ENCODE measurements around the gene FAM13B.
A peak's percentile ranks its signal among the peaks of the same experiment; 100 is the strongest.
"Not testable (repeated sequence)": the region's sequence is repeated elsewhere in the genome, so short reads cannot be mapped to it uniquely, and the experiment has no call there.

The FAM13B gene

DNA sequence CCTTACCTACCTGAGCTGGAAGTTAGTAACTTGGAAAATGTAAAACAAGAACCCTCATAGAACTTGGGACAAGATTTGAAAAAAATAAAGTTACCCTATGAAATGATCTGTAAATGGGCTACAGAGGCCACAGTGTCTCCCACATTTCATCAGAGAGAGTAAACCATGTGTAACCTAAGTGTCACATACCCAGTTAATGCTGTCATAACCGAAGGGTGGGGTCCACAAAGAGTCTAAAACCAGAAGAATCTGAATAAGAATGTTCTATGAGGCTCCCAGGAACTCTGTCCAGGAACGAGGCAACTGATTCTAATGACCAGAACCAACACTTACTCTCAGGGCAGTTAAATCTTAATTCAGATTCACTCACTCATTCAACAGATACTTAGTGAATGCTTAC lies 1.0 kb upstream of the FAM13B start:
- no peak for DNase-seq

DNA sequence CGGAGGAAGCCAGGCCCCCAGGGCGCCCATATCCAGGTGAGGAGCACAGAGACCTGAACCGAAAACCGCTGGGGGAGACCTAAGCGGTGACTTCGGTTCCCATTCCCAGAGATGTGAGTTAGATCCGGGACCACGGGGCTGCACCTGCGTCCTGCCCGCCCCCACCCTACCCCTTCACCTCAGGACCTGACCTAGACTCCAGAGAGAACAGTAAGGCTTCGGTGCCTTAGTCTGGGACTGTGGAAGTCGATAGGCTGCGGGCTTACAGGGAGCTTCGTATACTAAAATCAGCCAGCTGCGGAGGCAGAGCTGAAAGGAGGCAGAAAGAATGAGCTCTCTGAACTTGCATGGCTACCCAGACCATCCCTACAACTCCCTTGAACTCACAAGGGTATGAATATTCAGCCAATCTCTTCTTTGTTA lies 518 bp upstream of the FAM13B start:
- DNase-seq = peak; percentile 35 to 42

DNA sequence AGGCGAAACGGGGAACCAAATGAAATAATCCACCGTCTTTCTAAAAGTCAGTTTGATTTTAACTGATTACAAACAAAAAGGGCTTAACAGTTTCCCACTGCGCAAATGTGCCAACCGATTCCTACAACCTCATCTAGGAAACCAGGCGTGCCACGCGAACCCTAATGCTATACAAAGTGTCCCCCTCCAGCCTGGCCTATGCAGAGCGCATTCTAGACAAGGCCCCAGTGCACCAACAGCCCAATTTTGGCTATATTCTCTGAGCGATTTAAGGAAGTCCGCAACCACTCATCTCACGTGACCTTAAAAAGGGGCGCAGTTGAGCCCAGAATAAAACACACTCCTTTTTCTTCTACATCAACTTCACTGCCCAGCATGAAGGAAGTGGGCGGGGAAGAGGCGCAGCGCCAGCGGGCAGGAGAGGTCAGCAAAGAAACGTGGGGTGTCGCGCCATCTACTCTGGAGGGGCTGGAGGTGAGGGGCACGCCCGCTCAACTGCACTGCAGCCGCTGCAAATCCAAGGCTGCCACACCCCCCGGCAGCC lies 779 bp downstream of the FAM13B start:
- DNase-seq = no peak

DNA sequence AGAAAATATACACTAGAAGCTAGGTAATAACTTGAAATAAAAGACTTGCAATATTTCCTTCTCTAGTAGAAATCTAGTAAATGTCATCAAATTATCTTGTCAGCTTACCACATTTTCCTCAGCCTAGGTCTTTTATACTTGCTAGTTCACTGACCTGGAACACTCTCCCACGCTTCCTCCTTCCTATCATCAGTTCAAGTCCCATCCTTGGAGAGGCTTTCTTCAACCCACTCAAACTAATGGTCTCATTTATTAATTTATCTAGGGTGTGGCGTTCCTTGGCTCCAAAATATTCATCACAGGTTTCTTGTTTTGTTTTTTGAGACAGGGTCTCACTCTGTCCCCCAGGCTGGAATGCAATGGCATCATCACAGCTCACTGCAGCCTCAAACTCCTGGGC lies 2.9 kb downstream of the FAM13B start:
- no peak for DNase-seq

DNA sequence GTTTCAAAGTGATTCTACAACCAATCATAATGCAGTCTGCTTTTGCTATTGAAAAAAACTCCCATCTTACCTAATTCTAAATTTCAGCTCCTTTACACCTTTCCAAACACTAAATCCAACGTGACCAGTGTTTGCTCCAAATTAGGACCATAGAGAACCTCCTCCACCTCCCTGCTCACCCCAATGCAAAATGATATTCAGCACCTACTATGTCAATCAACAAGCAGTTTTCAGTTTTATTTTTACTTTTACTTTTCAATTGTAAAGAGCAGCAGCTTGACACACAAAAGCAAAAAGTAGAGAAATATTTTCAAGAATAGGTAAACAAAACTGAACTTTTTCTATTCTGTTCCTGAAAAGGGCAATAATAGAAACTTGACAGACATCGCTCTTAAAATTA lies 3.4 kb downstream of the FAM13B start:
- DNase-seq = no peak

DNA sequence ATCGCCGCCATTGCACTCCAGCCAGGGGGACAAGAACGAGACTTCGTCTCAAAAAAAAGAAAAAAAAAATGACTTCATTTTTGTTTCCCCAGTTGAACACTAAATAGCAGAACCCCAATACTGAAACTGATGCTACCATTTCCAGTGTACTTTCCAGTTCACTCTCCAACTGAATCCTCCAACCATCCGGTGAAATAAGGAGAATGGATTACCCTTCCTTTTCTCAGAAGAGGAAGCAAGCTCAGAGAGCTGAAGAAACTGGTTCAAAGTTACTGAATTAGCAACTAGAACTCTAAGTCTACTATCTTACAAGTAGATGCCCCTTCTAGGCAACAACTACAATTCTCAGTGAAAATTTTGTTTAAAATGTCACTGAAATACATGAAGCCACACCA lies 3.9 kb downstream of the FAM13B start:
- DNase-seq = no peak

DNA sequence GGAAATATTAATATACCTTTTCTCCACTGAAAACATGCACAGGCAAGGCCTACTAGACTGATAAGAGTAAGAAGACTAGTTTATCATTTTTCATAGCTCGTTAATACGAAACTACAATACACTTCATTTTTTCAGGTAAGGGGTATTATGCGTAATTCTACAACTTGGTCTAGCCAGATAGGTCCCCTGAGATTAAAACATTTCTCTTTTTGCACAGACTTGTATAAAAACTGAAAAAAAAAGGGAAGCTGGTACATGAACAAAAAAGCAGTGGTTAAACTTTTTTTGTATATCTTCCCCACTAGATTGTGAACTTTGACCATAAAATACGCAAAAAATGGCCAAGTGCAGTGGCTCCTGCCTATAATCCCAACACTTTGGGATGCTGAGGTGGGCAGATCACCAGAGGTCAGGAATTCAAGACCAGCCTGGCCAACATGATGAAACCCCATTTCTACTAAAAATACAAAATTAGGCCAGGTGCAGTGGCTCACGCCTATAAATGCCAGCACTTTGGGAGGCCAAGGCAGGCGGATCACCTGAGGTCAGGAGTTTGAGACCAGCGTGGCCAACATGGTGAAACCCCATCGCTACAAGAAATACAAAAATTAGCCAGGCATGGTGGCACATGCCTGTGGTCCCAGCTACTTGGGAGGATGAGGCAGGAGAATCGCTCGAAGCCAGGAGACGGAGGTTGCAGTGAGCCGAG lies 4.5 kb downstream of the FAM13B start:
- not testable (repeated sequence) for DNase-seq

DNA sequence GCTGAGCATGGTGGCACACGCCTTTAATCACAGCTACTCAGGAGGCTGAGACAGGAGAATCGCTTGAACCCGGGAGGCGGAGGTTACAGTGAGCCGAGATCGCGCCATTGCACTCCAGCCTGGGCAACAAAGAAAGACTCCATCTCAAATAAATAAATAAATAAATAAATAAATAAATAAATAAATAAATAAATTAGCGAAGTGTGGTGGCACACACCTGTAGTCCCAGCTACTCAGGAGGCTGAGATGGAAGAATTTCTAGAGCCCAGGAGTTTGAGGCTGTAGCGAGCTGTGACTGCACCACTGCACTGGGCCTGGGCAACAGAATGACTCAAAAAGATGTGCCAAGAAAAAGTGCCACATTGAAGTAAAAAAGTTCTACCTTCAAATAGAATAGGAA lies 6.1 kb downstream of the FAM13B start:
- not testable (repeated sequence) for DNase-seq

DNA sequence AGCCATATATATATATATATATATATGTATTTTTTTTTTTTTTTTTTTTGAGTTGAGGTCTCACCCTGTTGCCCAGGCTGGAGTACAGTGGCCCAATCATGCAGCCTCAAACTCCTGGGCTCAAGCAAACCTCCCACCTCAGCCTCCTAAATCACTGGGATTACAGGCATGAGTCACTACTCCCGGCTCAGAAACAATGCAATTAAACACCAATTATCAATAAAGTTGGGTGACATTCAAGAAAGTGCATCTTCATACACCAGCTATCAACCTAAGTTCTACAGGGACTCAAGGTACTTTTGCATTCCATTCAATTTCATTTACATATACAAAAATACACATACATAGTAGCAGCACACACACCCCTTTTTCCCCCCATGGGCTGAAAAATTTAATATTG lies 7.6 kb downstream of the FAM13B start:
- DNase-seq = no peak

DNA sequence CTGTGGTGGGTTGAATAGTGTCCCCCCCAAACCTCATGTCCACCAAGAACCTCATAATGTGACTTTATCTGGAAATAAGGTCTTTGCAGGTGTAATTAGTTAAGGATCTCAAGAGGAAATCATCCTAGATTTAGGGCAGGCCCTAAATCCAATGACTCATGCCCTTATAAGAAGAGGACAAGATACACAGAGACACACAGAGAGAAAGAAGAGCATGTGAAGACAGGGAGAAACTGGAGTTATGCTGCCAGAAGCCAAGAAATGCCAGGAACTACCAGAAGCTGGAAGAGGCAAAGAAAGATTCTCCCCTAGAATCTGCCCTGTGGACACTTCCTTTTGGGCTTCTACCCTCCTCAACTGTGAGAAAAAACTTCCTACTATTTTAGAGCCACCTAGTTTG lies 8.8 kb downstream of the FAM13B start:
- DNase-seq = no peak

DNA sequence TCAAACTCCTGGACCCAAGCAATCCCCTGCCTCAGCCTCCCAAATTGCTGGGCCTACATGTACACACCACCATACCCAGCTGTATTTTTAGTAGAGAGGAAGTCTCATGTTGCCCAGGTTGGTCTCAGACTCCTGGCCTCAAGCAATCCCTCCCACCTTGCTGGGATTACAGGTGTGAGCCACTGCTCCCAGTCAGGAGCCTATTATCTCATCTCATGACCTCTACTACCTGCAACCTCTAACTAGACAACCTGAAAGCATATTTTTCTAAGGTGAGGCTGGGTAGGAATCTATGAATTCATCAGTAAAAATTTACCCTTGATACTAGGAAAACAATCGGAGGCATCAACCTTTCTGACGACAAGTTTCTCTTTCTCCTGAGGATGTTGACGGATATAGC lies 10.0 kb downstream of the FAM13B start:
- no peak for DNase-seq

DNA sequence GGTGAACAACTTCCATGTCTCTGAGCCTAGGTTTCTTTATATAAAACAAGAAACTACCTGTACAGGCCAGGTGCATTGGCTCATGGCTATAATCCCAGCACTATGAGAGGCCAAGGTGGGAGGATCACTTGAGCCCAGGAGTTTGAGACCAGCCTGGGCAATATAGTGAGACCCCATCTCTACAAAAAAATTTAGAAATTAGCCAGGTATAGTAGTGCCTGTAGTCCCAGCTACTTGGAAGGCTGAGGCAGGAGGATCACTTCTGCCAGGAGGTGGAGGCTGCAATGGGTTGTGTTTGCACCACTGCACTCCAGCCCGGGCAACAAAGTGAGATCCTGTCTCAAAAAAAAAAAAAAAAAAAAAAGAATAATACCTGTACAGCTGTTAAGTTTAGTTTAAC lies 11.1 kb downstream of the FAM13B start:
- no peak for DNase-seq

DNA sequence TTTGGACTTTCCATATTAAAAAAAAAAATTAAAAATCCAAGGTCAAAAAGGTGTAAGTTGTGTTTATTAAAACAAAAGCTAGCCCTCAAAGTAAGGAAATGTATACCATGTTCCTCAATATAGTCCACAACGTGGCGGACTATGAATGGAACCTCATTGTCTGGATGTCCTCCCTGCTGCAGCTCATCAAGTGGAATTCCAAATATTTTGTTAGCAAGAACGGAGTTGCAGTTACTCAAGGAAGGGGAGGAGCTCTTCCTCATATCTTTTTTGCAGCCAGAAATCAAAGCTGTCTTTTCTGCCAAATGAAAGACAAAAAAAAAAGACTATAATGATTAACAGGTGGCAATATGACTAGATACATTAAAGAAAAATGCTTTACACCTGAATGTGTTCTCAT lies 14.0 kb downstream of the FAM13B start:
- no peak for DNase-seq

DNA sequence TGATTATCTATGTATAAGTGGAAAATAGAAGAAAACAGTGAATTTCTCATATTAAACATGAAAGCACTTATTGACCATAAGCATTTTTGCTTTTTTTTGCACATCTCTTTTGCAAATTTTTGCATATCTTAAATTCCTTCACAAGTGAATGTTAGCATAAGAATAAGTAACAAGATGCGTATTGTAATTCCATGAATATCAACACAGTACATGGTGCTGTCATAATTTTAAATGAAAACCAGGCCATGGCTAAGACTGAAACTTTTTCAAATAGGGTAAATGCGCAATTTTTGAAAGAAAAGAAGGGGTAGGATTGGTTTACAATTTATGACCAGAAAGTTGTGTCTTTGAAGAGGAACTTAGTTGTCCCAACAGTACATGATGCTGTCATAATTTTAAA lies 17.0 kb downstream of the FAM13B start:
- DNase-seq = no peak

DNA sequence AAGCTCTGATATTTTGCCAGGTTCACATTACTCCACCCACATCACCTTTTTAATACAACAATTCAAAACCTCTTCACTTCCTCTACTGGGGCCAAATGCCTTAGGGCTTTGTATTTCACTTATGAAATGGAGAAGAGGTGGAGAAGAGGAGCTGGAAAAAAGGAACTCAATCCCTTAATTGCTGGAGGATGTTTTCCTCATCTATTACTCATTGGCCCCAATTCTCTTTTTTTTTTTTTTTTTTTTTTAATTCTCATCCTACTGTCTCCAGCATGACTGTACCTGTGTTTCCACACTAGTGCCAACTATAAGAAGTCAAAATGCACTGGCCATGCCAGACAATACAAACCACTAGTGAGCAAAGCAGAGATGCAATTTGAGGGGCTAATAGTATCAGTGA lies 20.9 kb downstream of the FAM13B start:
- no peak for DNase-seq

DNA sequence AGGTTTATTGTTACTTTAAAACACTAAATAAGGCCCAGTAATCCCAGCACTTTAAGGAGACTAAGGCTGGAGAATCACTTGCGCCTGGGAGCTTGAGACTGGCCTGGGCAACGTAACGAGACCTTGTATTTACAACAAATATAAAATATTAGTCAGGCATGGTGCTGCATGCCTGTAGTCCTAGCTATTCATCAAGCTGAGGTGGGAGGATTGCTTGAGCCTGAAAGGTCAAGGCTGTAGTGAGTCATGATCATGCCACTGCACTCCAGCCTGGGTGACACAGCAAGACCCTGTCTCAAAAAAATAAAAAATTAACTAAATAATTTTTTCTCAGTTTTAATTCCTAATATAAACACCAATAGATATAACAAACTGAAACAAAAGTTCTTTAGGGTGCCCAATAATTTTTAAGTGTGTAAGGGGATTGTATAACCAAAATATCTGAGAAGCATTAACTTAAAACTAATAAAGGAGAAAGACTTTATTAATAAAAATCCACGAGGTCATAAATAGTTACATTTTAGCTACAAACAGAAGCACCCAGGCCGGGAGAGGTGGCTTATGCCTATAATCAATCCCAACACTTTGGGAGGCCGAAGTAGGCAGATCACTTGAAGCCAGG lies 32.7 kb downstream of the FAM13B start:
- DNase-seq = no peak

DNA sequence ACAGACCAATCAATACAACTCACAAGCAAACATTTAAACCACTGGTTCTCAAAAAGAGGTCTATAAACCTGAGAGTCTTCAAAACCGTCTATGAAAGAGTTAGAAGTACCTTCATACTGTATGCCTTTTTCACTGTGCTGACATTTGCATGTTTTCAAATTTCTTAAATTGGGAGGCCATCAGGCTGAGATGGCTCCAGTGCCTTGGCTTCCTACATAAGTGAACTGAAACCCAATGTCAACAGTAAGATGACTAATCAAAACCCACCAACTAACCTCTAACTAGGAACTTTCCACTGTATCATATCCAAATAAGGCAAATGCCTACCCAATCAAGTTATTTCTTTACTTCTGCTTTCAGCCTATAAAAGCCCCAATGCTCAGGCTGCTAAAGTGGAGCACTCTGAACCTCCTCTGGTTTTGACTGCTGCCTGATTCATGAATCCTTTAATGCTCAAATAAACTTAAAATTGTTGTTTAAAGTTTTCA lies 35.1 kb downstream of the FAM13B start:
- no peak for DNase-seq

DNA sequence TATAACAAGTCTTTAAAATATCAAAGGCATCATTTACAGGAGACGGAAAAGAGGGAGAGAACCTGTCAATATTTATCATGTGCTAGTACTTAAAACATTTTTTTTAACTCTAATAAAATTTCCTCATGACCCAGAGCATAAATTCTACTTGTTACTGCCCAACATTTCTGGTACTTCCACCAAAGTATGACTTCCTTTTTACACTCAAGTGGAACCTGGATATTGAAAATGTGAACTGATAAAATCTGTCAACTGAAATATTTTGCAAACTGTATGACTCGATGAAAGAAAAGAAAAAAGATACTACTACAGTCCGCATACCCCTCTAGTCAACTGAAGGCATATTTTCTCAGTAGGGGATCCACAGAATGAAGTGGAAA lies 37.1 kb downstream of the FAM13B start:
- no peak for DNase-seq

DNA sequence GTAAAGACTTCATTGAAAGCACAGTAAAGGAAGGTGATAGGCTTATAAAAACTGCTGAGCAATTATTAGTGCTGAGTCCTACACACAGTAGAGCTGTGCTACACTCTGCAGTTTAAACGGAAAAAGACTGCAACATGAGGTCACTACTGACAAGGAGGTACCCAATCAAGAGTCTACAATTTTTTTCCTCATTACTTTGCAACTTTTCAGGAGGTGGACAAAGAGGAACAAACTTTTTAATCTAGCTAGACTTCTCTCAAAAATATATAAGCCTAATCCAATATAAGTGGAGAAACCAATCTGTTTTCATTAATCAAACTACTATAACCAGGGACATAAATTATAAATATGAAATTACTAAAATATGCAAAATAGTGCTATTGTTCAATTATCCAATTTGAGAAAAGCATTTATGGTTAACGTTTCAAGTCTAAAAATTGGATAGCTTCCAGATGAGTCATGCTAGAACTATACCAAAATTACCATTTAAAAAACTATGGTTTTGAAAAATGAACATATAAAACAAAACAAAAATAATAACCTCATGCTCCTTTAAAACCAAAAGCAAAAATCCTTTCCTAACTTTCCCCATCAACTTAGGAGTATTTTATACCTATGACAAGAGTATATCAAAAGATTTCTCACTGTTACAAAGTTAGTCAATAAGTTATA lies 37.7 kb downstream of the FAM13B start:
- DNase-seq = no peak

DNA sequence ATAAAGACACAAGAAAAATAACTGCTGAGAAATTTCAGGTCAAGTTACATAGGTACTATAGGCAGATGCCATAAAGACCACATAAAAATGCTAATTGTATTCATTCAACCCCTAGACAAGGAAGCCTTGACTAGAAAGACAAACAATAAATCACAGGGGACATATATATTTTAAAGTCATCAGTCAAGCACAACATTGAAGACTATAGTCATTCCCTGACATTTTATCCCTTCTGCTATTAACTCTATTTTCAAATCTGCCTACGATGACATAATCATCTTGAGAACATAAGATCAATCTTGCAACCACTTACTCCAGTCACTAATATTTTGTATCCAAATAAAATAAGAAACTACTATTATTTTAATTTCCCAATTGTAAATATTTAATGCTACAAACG lies 38.3 kb downstream of the FAM13B start:
- no peak for DNase-seq

DNA sequence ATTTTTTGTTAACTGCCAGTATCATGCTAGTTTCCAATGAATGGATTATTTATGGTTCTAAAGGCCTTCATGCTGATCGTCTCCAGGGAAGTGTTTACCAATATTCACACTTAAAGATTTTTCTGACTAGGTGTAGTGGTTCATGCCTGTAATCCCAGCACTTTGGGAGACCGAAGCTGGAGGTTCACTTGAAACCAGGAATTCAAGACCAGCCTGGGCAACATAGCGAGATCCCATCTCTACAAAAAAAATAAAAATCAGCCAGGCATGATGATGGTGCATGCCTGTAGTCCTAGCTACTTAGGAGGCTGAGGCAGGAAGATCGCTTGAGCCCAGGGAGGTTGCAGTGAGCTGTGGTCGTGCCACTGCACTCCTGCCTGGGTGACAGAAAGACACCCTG lies 43.5 kb downstream of the FAM13B start:
- no peak for DNase-seq

DNA sequence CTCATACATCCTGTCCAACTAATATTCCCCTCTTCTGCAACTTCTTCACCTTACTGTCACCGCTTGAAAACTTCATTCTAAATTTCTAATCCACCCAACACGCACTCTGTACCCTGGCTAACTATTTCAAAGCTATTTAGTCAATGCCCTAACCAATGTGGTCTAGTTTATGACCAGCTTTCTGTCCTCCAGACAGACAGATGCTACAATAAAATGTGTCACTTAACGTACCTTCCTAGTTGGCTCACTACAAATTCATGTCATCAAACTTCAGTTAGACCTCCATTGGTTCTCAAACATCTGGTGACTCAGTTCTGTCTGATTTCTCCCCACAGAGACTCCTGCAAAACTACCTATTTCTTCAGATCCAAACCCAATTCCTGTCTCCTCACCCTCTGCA lies 57.7 kb downstream of the FAM13B start:
- no peak for DNase-seq

DNA sequence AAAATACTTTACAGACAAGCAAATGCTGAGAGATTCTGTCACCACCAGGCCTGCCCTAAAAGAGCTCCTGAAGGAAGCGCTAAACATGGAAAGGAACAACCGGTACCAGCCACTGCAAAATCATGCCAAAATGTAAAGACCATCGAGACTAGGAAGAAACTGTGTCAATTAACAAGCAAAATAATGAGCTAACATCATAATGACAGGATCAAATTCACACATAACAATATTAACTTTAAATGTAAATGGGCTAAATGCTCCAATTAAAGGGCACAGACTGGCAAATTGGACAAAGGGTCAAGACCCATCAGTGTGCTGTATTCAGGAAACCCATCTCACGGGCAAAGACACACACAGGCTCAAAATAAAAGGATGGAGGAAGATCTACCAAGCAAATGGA lies 62.5 kb downstream of the FAM13B start:
- not testable (repeated sequence) for DNase-seq

DNA sequence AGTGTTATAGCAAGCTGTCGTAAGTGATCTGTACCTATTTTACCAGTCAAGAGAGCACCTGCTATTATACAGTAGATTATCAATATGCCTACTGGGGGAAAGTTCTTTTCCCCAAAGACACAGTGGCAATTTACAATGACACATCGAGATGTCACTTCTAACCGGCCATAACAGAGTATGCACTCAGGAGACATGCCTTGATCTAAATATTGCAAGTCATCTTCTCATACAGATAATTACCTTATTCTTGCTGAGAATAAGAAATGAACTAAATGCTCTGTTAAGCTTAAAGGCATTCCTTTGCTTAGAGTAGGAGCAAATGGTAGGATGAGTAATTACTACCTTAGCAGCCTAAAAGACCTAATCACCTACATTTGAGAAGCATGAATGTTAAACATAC lies 72.1 kb downstream of the FAM13B start:
- no peak for DNase-seq
